MM.1S (cell line): ENCODE data around the gene PLCH2.

Experiments
- DNase-seq: peaks from one replicate; pipeline ENCODE4 v3.0.0-alpha.2; 2015
- H2AFZ ChIP-seq: fragments of 300-600 bp; sonication (generic); 2 replicates; pipeline ENCODE4 v1.6.0; 2016; ENCODE audit warnings: antibody characterized with exemption, low read length
- H3F3A ChIP-seq: fragments of 300-600 bp; sonication (generic); 2 replicates; pipeline ENCODE4 v1.6.1; 2016; ENCODE audit warnings: mild to moderate bottlenecking, antibody characterized with exemption, low read length, moderate library complexity, mixed read lengths; ENCODE audit not compliant: insufficient read depth
- H3K27ac ChIP-seq: fragments of 300-600 bp; sonication (generic); 2 replicates; pipeline ENCODE4 v1.5.1; 2016; ENCODE audit warnings: mild to moderate bottlenecking, low read length
- H3K27me3 ChIP-seq: fragments of 300-600 bp; sonication (generic); replicated peaks from 2 replicates; pipeline ENCODE4 v1.6.0; 2016; ENCODE audit warnings: low read length; ENCODE audit not compliant: insufficient read depth
- H3K36me3 ChIP-seq: fragments of 300-600 bp; sonication (generic); replicated peaks from 2 replicates; pipeline ENCODE4 v1.6.1; 2016; ENCODE audit warnings: mild to moderate bottlenecking, low read length, mixed read lengths; ENCODE audit not compliant: insufficient read depth
- H3K4me1 ChIP-seq: fragments of 300-600 bp; sonication (generic); 2 replicates; pipeline ENCODE4 v1.6.1; 2016; ENCODE audit warnings: low read length, mixed read lengths
- H3K4me2 ChIP-seq: fragments of 300-600 bp; sonication (generic); 2 replicates; pipeline ENCODE4 v1.6.0; 2016; ENCODE audit warnings: low read depth, low read length
- H3K4me3 ChIP-seq: fragments of 300-600 bp; sonication (generic); 2 replicates; pipeline ENCODE4 v1.5.1; 2016; ENCODE audit warnings: low read length, mixed read lengths
- H3K79me2 ChIP-seq: fragments of 300-600 bp; sonication (generic); 2 replicates; pipeline ENCODE4 v1.6.1; 2016; ENCODE audit warnings: mixed run types, low read length, mixed read lengths
- H3K9ac ChIP-seq: fragments of 300-600 bp; sonication (generic); 2 replicates; pipeline ENCODE4 v1.6.1; 2016; ENCODE audit warnings: low read length, mixed read lengths
- H3K9me2 ChIP-seq: fragments of 300-600 bp; sonication (generic); replicated peaks from 2 replicates; pipeline ENCODE4 v1.6.1; 2016; ENCODE audit warnings: mild to moderate bottlenecking, low read length, mixed read lengths; ENCODE audit not compliant: insufficient read depth
- H3K9me3 ChIP-seq: fragments of 300-600 bp; sonication (generic); replicated peaks from 2 replicates; pipeline ENCODE4 v1.6.1; 2016; ENCODE audit warnings: mild to moderate bottlenecking, low read length, mixed read lengths; ENCODE audit not compliant: insufficient read depth
- H4K20me1 ChIP-seq: fragments of 300-600 bp; sonication (generic); 2 replicates; pipeline ENCODE4 v1.6.1; 2016; ENCODE audit warnings: mild to moderate bottlenecking, low read length, moderate library complexity, mixed read lengths; ENCODE audit not compliant: insufficient read depth
- EZH2 ChIP-seq: fragments of 300-600 bp; sonication (generic); optimal IDR thresholded peaks from 2 replicates; pipeline ENCODE3; 2017; ENCODE audit warnings: low read depth, mild to moderate bottlenecking, antibody characterized with exemption, low read length, mixed read lengths
- EZH2phosphoT487 ChIP-seq: fragments of 300-600 bp; sonication (generic); IDR thresholded peaks from 2 replicates; pipeline ENCODE4 v1.6.1; 2018; ENCODE audit warnings: antibody characterized with exemption, low read length
- TF ChIP-seq, protein P1 (sequence below): fragments of 300-600 bp; sonication (generic); IDR thresholded peaks from 2 replicates; pipeline ENCODE4 v1.5.1; 2016; ENCODE audit warnings: antibody characterized with exemption, low read length, mixed read lengths

Gene PLCH2

DNA sequence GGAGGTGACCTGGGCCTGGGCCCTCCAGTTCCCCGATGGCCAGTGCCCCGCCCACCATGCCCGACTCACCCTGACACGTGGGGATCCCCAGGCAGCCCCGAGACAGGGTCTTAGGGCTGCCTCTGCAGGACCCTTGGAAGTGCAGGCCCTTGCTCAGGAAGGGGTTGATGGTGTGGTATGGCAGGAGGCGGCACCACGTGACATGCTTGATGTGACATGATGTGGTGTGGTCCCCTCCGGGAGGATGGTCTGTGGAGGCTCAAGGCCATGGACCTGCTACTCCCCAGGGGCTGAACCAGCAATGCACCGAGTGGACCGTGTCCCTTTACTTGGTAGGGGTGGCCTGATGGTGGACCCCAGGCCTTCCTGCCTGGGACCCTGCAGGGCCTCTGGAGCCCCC, 21.9 kb upstream of the PLCH2 start:
- Histone ChIP-seq H3K27ac (no peak overlapping the region), H3K27me3 (peaks cover 95% of the 10 kb centered on the region), H3F3A (no peaks in the 10 kb centered on the region), H3K4me2 (no peak overlapping the region), H3K4me3 (no peak overlapping the region), H2AFZ (no peak overlapping the region), H3K9ac (no peak overlapping the region), H4K20me1 (no peaks in the 10 kb centered on the region), H3K9me3 (no peaks in the 10 kb centered on the region), H3K79me2 (no peaks in the 10 kb centered on the region), H3K9me2 (no peaks in the 10 kb centered on the region), H3K36me3 (no peaks in the 10 kb centered on the region), H3K4me1 (no peaks in the 10 kb centered on the region)
- TF ChIP-seq, protein P1, sequence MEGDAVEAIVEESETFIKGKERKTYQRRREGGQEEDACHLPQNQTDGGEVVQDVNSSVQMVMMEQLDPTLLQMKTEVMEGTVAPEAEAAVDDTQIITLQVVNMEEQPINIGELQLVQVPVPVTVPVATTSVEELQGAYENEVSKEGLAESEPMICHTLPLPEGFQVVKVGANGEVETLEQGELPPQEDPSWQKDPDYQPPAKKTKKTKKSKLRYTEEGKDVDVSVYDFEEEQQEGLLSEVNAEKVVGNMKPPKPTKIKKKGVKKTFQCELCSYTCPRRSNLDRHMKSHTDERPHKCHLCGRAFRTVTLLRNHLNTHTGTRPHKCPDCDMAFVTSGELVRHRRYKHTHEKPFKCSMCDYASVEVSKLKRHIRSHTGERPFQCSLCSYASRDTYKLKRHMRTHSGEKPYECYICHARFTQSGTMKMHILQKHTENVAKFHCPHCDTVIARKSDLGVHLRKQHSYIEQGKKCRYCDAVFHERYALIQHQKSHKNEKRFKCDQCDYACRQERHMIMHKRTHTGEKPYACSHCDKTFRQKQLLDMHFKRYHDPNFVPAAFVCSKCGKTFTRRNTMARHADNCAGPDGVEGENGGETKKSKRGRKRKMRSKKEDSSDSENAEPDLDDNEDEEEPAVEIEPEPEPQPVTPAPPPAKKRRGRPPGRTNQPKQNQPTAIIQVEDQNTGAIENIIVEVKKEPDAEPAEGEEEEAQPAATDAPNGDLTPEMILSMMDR = no peak
- TF ChIP-seq EZH2phosphoT487 = no peak
- no peak for TF ChIP-seq EZH2
- DNase-seq = no peak

- H3K9me3 ChIP-seq = no peaks in the 10 kb centered on the region
- H3K27ac ChIP-seq = no peak overlapping the region
- H3K4me1 ChIP-seq = no peaks in the 10 kb centered on the region
- no peak overlapping the region for H3K4me2 ChIP-seq
- H3K4me3 ChIP-seq = no peak overlapping the region
- H3F3A ChIP-seq = no peaks in the 10 kb centered on the region
- H4K20me1 ChIP-seq = no peaks in the 10 kb centered on the region
- H3K79me2 ChIP-seq = no peaks in the 10 kb centered on the region
- H2AFZ ChIP-seq = no peak overlapping the region
- peaks cover 90% of the 10 kb centered on the region for H3K27me3 ChIP-seq
- TF ChIP-seq, protein P1 = no peak
- no peak for TF ChIP-seq EZH2
- no peak for TF ChIP-seq EZH2phosphoT487
- no peaks in the 10 kb centered on the region for H3K36me3 ChIP-seq
- H3K9ac ChIP-seq = no peak overlapping the region
- H3K9me2 ChIP-seq = no peaks in the 10 kb centered on the region
- no peak for DNase-seq
Measured at GRCh38 chr1:2455757-2456156, 20.3 kb upstream of the PLCH2 start.

- H3K4me1 ChIP-seq = no peaks in the 10 kb centered on the region
- no peak overlapping the region for H3K9ac ChIP-seq
- TF ChIP-seq, protein P1 = no peak
- TF ChIP-seq EZH2phosphoT487 (no peak), EZH2 (no peak)
- no peak overlapping the region for H3K4me3 ChIP-seq
- H3K79me2 ChIP-seq = no peaks in the 10 kb centered on the region
- no peak for DNase-seq
- H3K9me3 ChIP-seq = no peaks in the 10 kb centered on the region
- no peaks in the 10 kb centered on the region for H4K20me1 ChIP-seq
- no peak overlapping the region for H3K27ac ChIP-seq
- H3K4me2 ChIP-seq = no peak overlapping the region
- H3K27me3 ChIP-seq = peaks cover 86% of the 10 kb centered on the region
- no peak overlapping the region for H2AFZ ChIP-seq
- no peaks in the 10 kb centered on the region for H3K36me3 ChIP-seq
- no peaks in the 10 kb centered on the region for H3K9me2 ChIP-seq
- no peaks in the 10 kb centered on the region for H3F3A ChIP-seq
Measured at GRCh38 chr1:2457444-2457843, 18.6 kb upstream of the PLCH2 start.
